ENCODE measurements around the gene TNRC6C. TPM values are rescaled to one million over a fixed set of nuclear protein-coding genes. Genes with fewer than 3 reads are reported as not detected.
"Not testable (repeated sequence)": the region's sequence is repeated elsewhere in the genome, so short reads cannot be mapped to it uniquely, and the experiment has no call there.

The TNRC6C gene
- total RNA-seq, 4 donors from 2014 or later = 5.3 to 15.4 (median 6.8) TPM

DNA sequence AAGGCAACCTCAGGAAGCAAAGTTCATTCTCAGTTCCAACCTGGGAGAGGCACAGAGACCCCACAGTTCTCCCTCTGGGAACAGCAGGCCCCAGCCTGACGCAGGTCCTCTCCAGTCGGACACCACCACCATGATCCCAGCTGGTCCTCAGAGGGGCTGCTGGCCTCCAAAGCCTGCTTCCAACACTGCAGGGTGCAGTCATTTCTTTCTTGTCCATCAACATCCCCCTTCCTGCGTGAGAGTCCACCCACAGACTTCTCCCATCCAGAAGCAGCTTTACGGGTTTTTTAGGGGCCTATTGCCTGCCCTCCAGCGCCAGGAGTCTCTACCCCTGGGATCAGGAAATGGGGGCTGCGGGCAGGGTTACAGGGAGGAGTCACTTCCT lies 29.3 kb upstream of the TNRC6C start:
- no peak overlapping the region for H3K4me3 ChIP-seq (ENCODE audit: low read depth, poor library complexity, severe bottlenecking)
- WGBS, 2 donors = 88 to 90% methylated on average over 6 of the region's 6 CpGs
- no peak for DNase-seq (ENCODE audit: low spot score in 2 of 2)
- intact Hi-C loops (cut with DNase I; ENCODE audit: low total_unique reads) = no loop called here
- no peak for TF ChIP-seq POLR2A (IDR thresholded peaks at IDR 0.05)
- TF ChIP-seq, protein P1, sequence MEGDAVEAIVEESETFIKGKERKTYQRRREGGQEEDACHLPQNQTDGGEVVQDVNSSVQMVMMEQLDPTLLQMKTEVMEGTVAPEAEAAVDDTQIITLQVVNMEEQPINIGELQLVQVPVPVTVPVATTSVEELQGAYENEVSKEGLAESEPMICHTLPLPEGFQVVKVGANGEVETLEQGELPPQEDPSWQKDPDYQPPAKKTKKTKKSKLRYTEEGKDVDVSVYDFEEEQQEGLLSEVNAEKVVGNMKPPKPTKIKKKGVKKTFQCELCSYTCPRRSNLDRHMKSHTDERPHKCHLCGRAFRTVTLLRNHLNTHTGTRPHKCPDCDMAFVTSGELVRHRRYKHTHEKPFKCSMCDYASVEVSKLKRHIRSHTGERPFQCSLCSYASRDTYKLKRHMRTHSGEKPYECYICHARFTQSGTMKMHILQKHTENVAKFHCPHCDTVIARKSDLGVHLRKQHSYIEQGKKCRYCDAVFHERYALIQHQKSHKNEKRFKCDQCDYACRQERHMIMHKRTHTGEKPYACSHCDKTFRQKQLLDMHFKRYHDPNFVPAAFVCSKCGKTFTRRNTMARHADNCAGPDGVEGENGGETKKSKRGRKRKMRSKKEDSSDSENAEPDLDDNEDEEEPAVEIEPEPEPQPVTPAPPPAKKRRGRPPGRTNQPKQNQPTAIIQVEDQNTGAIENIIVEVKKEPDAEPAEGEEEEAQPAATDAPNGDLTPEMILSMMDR (IDR thresholded peaks at IDR 0.05) = no peak

DNA sequence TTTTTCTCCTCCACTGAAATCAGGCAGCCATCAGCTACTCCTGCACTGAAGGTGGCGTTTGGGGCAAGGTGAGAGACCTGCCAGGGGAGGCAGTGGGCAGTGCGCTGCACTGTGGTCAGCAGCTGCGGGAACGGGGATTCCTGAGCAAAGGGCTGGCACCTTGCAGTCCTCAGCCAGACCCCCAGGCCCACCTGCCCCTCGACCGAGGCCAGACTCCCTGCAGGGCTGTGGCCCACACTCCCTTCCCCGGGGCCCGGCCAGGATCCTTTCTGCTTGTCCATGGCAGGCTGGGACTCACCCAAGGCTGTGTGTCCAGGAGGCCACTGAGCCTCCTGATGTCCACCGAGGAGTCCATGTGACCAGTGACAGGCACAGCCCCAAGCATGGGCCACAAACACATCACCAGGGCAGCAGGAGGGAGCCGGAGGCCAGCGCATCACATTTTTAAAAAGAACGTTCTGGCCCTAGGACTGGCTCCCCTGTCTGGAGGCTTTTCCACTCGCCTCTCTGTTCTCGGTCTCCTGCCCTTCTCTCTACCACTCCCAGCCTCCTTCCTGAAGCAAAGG lies 28.5 kb upstream of the TNRC6C start:
- no peak for TF ChIP-seq POLR2A (IDR thresholded peaks at IDR 0.05)
- TF ChIP-seq, protein P1 (IDR thresholded peaks at IDR 0.05) = no peak
- H3K4me3 ChIP-seq (ENCODE audit: low read depth, poor library complexity, severe bottlenecking) = no peak overlapping the region
- no peak for DNase-seq (ENCODE audit: low spot score in 2 of 2)
- 86 to 93% methylated on average over 12 to 14 of the region's 14 CpGs for WGBS, 2 donors
- intact Hi-C loops (cut with DNase I; ENCODE audit: low total_unique reads) = no loop called here

DNA sequence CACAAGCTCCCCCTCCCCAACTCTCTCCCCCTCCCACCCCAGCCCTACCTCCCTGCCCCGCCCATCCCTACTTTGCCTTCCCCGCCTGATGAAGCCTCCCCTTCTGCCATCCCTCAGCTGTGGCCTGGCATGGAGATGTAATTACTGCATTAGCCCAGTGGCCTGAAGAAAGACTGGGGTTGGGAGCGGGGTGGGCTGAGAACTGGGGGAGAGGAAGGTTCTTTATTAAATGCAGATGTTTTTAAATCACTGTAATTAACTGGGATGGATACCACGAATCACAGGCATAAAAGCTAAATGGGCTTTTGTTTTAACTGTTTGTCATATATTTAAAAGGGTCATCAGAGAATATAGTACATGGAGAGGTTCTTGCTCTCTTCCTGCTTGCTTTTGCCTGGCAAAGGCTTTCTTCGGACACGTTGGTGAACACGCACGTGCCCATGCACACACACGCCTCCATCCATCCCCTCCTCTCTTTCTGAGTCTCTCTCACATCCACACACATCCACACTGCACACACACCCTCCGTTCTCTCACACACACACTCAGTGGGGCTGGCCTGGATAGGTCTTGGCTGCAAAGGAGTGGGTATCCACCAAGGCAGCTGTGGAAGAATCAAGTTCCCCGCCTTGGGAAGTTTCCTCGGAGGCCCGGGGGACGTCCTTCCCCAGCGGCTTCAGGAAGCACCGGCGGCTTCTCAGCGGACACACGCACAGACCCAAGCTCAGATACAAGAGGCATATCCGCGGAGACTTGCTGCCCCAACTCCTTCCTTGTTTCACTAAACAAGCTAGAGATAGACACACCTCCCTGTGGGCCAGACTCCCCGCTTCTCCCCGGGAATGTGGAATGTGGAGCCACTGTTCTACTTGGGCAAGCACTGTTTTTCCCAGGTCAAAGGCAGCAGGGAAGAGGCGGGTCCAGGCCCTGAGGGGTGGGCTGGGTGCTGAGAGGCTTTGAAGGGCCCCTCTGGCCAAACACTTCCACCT lies 27.4 kb upstream of the TNRC6C start:
- no peak for TF ChIP-seq POLR2A (IDR thresholded peaks at IDR 0.05)
- TF ChIP-seq, protein P1 (IDR thresholded peaks at IDR 0.05) = no peak
- no peak for DNase-seq (ENCODE audit: low spot score in 2 of 2)
- WGBS, 2 donors = 38 to 54% methylated on average over 23 to 24 of the region's 24 CpGs
- no peak overlapping the region for H3K4me3 ChIP-seq (ENCODE audit: low read depth, poor library complexity, severe bottlenecking)
- intact Hi-C loops (cut with DNase I; ENCODE audit: low total_unique reads) = no loop called here

DNA sequence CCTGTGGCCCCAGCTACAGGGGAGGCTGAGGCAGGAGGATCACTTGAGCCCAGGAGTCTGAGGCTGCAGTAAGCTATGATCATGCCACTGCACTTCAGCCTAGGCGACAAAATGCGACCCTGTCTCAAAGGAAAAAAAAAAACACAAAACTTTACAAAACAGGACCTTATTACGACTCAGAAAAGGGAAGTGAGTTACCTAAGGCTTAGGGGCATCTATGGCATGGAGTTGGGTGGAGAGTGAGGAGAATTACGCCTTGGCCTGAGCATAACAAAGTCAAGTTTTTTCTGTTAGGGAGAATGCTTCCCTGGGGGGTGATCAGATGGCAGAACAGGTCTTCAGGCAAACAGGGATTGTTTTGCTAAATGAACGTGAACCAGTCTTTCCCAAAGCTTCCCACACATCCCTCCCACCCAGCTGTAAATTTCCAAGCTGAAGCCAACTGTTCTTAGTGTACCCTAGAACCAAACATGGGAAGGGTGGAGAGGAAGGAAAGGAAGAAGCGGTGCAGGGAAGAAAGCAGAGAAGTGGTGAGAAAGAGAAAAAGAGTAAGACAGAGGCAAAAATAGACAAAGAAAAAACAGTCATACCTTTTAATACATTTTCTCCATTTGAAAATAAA lies 24.6 kb upstream of the TNRC6C start:
- no peak overlapping the region for H3K4me3 ChIP-seq (ENCODE audit: low read depth, poor library complexity, severe bottlenecking)
- intact Hi-C loops (cut with DNase I; ENCODE audit: low total_unique reads) = no loop called here
- no peak for DNase-seq (ENCODE audit: low spot score in 2 of 2)
- no peak for TF ChIP-seq POLR2A (IDR thresholded peaks at IDR 0.05)
- TF ChIP-seq, protein P1 (IDR thresholded peaks at IDR 0.05) = no peak
- WGBS, 2 donors = 82 to 88% methylated on average over 6 of the region's 6 CpGs

DNA sequence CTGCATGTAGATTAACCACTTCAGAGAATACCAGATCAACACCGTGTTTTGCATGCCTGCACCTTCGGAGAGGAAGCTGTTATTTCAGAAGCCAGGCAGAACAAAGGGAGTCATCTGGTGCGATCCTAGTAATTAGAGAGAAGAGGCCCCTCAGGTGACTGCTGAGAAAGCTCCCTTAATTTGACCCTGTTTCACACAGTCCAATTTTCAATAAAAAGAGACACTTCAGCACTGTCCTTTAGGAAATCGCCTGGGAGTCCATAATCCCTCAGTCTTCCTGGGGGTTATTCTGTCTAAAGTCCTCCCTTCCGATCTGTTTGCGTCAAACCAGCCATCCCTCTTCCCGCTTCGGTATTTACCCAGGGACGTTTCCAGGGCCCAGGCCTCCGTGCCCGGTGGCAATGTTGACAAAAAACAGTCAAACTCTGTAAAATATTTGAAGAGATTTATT lies 23.4 kb upstream of the TNRC6C start:
- H3K4me3 ChIP-seq (ENCODE audit: low read depth, poor library complexity, severe bottlenecking) = no peak overlapping the region
- intact Hi-C loops (cut with DNase I; ENCODE audit: low total_unique reads) = no loop called here
- WGBS, 2 donors = 65 to 72% methylated on average over 11 of the region's 11 CpGs
- DNase-seq (ENCODE audit: low spot score in 2 of 2) = no peak
- TF ChIP-seq POLR2A (IDR thresholded peaks at IDR 0.05) = no peak
- TF ChIP-seq, protein P1 (IDR thresholded peaks at IDR 0.05) = no peak

DNA sequence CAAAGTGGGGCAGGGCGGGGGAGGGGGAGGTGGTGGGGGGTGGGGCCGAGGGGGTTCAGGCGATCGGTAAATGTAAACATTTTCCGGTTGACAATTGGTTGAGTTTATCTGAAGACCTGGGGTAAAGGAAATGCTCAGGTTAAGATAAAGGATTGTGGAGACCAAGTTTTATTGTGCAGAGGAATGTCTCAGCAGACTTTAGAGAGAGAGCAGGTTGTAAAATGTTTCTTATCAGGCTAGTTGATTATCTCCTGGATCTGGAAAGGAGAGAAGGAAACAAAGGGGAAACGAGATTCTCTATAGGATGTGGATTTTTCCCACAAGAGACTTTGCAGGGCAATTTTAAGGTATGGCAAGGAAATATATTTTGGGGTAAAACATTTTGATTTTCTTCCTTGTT lies 22.8 kb upstream of the TNRC6C start:
- DNase-seq (ENCODE audit: low spot score in 2 of 2); intact Hi-C loops (cut with DNase I; ENCODE audit: low total_unique reads); H3K4me3 ChIP-seq (ENCODE audit: low read depth, poor library complexity, severe bottlenecking): not testable (repeated sequence)
- 54 to 59% methylated on average over 6 of the region's 6 CpGs for WGBS, 2 donors

All from lower leg skin (tissue), 4 donors.